GM12878 (cell line): Measurements from ENCODE around the gene CEP131. TPM values are rescaled to one million over a fixed set of nuclear protein-coding genes. Genes with fewer than 3 reads are reported as not detected.
A peak's percentile ranks its signal among the peaks of the same experiment; 100 is the strongest.

Experiments used
- BHLHE40 ChIP-seq, 2 experiments: fragments of 450-650 bp in 1 of 2; IDR thresholded peaks; 2 replicates each; pipeline ENCODE4 v1.6.1; 2011 to 2017; ENCODE audit warnings: low read depth in 2 of 2, borderline replicate concordance in 1 of 2, improper control_type of control experiment in 1 of 2, low read length in 1 of 2, mild to moderate bottlenecking in 1 of 2
- CEBPB ChIP-seq, 2 experiments: fragments of 150-350 bp in 1 of 2; IDR thresholded peaks; 2 replicates each; pipeline ENCODE4 v1.6.1; 2012 to 2014; ENCODE audit warnings: low read depth in 2 of 2, low read length in 2 of 2, borderline replicate concordance in 1 of 2, inconsistent platforms in 1 of 2
- CHD2 ChIP-seq: IDR thresholded peaks from 2 replicates; pipeline ENCODE4 v1.6.1; 2011; ENCODE audit warnings: low read depth, low read length, improper control_type of control experiment, borderline replicate concordance
- CHD4 ChIP-seq: fragments of 200-600 bp; sonication (generic); IDR thresholded peaks from 2 replicates; pipeline ENCODE4 v1.6.1; 2016; ENCODE audit warnings: mild to moderate bottlenecking
- DPF2 ChIP-seq: fragments of 450-650 bp; IDR thresholded peaks from 2 replicates; pipeline ENCODE4 v1.6.1; 2017; ENCODE audit warnings: mild to moderate bottlenecking
- FOS ChIP-seq: IDR thresholded peaks from 3 replicates; pipeline ENCODE4 v1.6.1; 2011; ENCODE audit warnings: borderline replicate concordance; ENCODE audit not compliant: insufficient read length; ENCODE audit errors: extremely low read depth
- HCFC1 ChIP-seq: fragments of 150-350 bp; IDR thresholded peaks from 2 replicates; pipeline ENCODE4 v1.6.1; 2014; ENCODE audit warnings: low read length
- MEF2A ChIP-seq: IDR thresholded peaks from 2 replicates; pipeline ENCODE4 v1.6.1; 2011; ENCODE audit warnings: low read depth, mild to moderate bottlenecking, low read length, moderate library complexity; ENCODE audit not compliant: insufficient read depth
- MTA2 ChIP-seq: fragments of 450-650 bp; IDR thresholded peaks from 2 replicates; pipeline ENCODE4 v1.6.1; 2016; ENCODE audit warnings: low read depth, mild to moderate bottlenecking, moderate library complexity
- MTA3 ChIP-seq: IDR thresholded peaks from 2 replicates; pipeline ENCODE4 v1.6.1; 2012; ENCODE audit warnings: low read length, inconsistent platforms, borderline replicate concordance
- NFXL1 ChIP-seq: fragments of 450-650 bp; IDR thresholded peaks from 2 replicates; pipeline ENCODE4 v1.6.1; 2017; ENCODE audit warnings: antibody characterized with exemption, mild to moderate bottlenecking, borderline replicate concordance
- NFYA ChIP-seq: IDR thresholded peaks from 2 replicates; pipeline ENCODE4 v1.6.1; 2011; ENCODE audit warnings: low read depth, mild to moderate bottlenecking, low read length, improper control_type of control experiment, borderline replicate concordance
- NR2C1 ChIP-seq: fragments of 450-650 bp; IDR thresholded peaks from 2 replicates; pipeline ENCODE4 v1.6.1; 2017; ENCODE audit warnings: antibody characterized with exemption, mild to moderate bottlenecking, moderate library complexity
- PBX3 ChIP-seq: IDR thresholded peaks from 2 replicates; pipeline ENCODE4 v1.6.1; 2011; ENCODE audit warnings: mild to moderate bottlenecking, low read depth, low read length, moderate library complexity; ENCODE audit not compliant: insufficient replicate concordance
- POLR2A ChIP-seq: IDR thresholded peaks from 2 replicates; pipeline ENCODE4 v1.6.1; 2011; ENCODE audit warnings: low read depth, mild to moderate bottlenecking, low read length
- POU2F2 ChIP-seq: IDR thresholded peaks from 3 replicates; pipeline ENCODE4 v1.6.1; 2011; ENCODE audit warnings: low read depth, mild to moderate bottlenecking, low read length, borderline replicate concordance
- RELB ChIP-seq: fragments of 450-650 bp; IDR thresholded peaks from 2 replicates; pipeline ENCODE4 v1.6.1; 2017; ENCODE audit warnings: low read depth, mild to moderate bottlenecking, moderate library complexity
- RUNX3 ChIP-seq: IDR thresholded peaks from 2 replicates; pipeline ENCODE4 v1.6.1; 2012; ENCODE audit warnings: low read length, inconsistent platforms
- SMARCA5 ChIP-seq: fragments of 450-650 bp; IDR thresholded peaks from 2 replicates; pipeline ENCODE4 v1.6.1; 2017; ENCODE audit warnings: mild to moderate bottlenecking
- TCF12 ChIP-seq: IDR thresholded peaks from 2 replicates; pipeline ENCODE4 v1.6.1; 2011; ENCODE audit warnings: low read depth, mild to moderate bottlenecking, low read length
- YY1 ChIP-seq: IDR thresholded peaks from 2 replicates; pipeline ENCODE4 v1.6.1; 2011; ENCODE audit warnings: low read depth, mild to moderate bottlenecking, low read length
- polyA plus RNA-seq, 11 experiments: library from polyadenylated mRNA; depleted of rRNA in 4 of 11; unstranded in 6 of 11; stranded (reverse) in 5 of 11; fragments of >200 nt; fragmentation: Nextera tagmentation in 4 of 11; fragmentation: Illumina TruSeq in 1 of 11; extraction: Ambion mirVana in 4 of 11; extraction: Trizol in 1 of 11; gene quantifications; 1 replicate in 1 of 11; 2 replicates in 10 of 11; pipeline versions ENCODE4 v1.2.1 to v1.2.3, GENCODE V29; 2011 to 2016; ENCODE audit warnings: inconsistent platforms in 2 of 11, missing spikeins in 2 of 11, low read depth in 1 of 11
- total RNA-seq, 4 experiments: library from RNA; depleted of rRNA in 3 of 4; stranded (reverse); fragments of >200 nt in 3 of 4; fragmentation: Illumina TruSeq in 1 of 4; extraction: Trizol in 1 of 4; gene quantifications; 2 replicates each; pipeline versions ENCODE4 v1.2.1 to v1.2.3, GENCODE V29; 2013 to 2021
- TF ChIP-seq, protein P1 (sequence below): fragments of 450-650 bp; IDR thresholded peaks from 2 replicates; pipeline ENCODE4 v1.6.1; 2017; ENCODE audit warnings: mild to moderate bottlenecking, low read depth, inconsistent platforms; ENCODE audit not compliant: poor library complexity, severe bottlenecking
- TF ChIP-seq, protein P2 (sequence below): fragments of 450-650 bp; conservative IDR thresholded peaks from 2 replicates; pipeline ENCODE4 v1.6.1; 2017; ENCODE audit warnings: mild to moderate bottlenecking, moderate library complexity

CEP131 gene
- total and polyA plus RNA-seq, 10 of the 15 experiments (the other 5 are each of a cell fraction or from before 2014, with no cell fraction given), result 0.05 to 17.3 (median 6.7) TPM

DNA sequence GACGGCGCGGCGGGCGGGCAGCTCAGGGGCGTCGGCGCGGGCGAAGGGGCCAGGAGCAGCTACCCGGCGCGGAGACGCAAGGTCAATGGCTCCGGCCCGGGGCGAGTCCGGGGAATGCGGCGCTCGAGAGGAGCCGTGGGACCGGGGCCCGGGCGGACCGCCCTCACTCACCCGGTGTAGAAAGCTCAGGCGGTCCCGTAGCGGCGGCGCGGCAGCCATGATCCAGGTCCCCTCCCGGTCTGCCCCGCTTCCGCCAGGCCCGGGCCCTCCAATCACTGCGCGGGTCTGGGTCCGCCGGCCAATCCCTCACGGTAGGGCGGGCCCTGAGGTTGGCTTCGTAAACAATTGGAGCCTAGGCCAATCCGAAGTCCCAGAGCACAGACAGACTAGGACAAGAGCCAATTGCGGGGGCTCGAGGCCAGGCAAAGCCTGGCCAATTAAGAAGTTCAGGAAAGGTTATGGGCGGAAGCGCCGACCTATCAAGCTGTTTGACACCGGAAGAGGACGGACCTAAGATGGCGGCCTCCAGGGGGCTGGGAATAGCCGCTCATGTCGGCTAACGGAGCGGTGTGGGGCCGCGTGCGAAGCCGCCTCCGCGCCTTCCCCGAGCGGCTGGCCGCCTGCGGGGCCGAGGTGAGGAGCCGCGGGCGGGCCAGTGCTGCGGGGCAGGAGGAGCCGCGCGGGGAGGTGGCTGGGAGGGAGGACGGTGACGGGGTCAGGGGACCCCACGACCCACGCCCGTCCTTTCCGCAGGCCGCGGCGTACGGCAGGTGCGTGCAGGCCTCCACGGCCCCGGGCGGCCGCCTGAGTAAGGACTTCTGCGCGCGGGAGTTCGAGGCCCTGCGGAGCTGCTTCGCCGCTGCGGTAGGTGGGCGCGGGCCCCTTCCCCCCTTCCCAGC, 16.3 kb upstream of the CEP131 start, which contains the start of the genes NDUFAF8 and TEPSIN (continued):
- TF ChIP-seq RELB, result peak; percentile 66
- peak; percentile 98 for TF ChIP-seq CHD2
- no peak for TF ChIP-seq MTA3
- 0 out of 2 replicates have a peak, but pooled peaks have one; percentile 16 for TF ChIP-seq TCF12
- TF ChIP-seq POLR2A, result peak; percentile 79
- TF ChIP-seq NFXL1, result 0 out of 2 replicates have a peak, but pooled peaks have one; percentile 26
- no peak for TF ChIP-seq CEBPB (IDR thresholded peaks at IDR 0.05; ENCODE audit: borderline replicate concordance in 1 of 2, low read depth in 2 of 2, low read length in 2 of 2)
- TF ChIP-seq, protein P1, sequence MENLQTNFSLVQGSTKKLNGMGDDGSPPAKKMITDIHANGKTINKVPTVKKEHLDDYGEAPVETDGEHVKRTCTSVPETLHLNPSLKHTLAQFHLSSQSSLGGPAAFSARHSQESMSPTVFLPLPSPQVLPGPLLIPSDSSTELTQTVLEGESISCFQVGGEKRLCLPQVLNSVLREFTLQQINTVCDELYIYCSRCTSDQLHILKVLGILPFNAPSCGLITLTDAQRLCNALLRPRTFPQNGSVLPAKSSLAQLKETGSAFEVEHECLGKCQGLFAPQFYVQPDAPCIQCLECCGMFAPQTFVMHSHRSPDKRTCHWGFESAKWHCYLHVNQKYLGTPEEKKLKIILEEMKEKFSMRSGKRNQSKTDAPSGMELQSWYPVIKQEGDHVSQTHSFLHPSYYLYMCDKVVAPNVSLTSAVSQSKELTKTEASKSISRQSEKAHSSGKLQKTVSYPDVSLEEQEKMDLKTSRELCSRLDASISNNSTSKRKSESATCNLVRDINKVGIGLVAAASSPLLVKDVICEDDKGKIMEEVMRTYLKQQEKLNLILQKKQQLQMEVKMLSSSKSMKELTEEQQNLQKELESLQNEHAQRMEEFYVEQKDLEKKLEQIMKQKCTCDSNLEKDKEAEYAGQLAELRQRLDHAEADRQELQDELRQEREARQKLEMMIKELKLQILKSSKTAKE, result peak; percentile 98
- no peak for TF ChIP-seq CHD4
- peak in 1 of 2 experiments; percentile 66; a peak in 2 of 4 replicates for TF ChIP-seq BHLHE40 (IDR thresholded peaks at IDR 0.05; ENCODE audit: borderline replicate concordance in 1 of 2, low read depth in 2 of 2, low read length in 1 of 2)
- peak; percentile 93 for TF ChIP-seq NR2C1
- no peak for TF ChIP-seq MTA2
- peak; percentile 99 for TF ChIP-seq FOS
- peak; percentile 77 for TF ChIP-seq HCFC1
- 0 out of 2 replicates have a peak, but pooled peaks have one; percentile 44 for TF ChIP-seq SMARCA5
- peak; percentile 32; the same call in 1 of the 2 replicates for TF ChIP-seq RUNX3
- peak; percentile 81 for TF ChIP-seq NFYA
- TF ChIP-seq MEF2A, result no peak
- peak; percentile 77; the same call in 2 of the 3 replicates for TF ChIP-seq POU2F2
- peak; percentile 100 for TF ChIP-seq PBX3
- TF ChIP-seq DPF2, result peak; percentile 99
- TF ChIP-seq, protein P2, sequence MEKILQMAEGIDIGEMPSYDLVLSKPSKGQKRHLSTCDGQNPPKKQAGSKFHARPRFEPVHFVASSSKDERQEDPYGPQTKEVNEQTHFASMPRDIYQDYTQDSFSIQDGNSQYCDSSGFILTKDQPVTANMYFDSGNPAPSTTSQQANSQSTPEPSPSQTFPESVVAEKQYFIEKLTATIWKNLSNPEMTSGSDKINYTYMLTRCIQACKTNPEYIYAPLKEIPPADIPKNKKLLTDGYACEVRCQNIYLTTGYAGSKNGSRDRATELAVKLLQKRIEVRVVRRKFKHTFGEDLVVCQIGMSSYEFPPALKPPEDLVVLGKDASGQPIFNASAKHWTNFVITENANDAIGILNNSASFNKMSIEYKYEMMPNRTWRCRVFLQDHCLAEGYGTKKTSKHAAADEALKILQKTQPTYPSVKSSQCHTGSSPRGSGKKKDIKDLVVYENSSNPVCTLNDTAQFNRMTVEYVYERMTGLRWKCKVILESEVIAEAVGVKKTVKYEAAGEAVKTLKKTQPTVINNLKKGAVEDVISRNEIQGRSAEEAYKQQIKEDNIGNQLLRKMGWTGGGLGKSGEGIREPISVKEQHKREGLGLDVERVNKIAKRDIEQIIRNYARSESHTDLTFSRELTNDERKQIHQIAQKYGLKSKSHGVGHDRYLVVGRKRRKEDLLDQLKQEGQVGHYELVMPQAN, result peak; percentile 69
- TF ChIP-seq YY1, result peak; percentile 95
